Activated CD4-positive, alpha-beta memory T cell treated with anti-CD3 and anti-CD28 coated beads, Interleukin-2, amount 10 ng/mL, durations not matched to agents 7 days and 5 days (primary cell): ENCODE results near the gene MAPK8IP1. TPM values are rescaled to one million over a fixed set of nuclear protein-coding genes. Genes with fewer than 3 reads are reported as not detected.

Source experiments
- CTCF ChIA-PET: fragments of 350-600 bp; sonication (Branson Sonifier 250); formaldehyde crosslinking; loops from one replicate; lab custom pipeline; 2021; ENCODE audit warnings: antibody characterized with exemption, inconsistent platforms; lab: Charles Lee
- POLR2A ChIA-PET: fragments of 350-600 bp; sonication (Branson Sonifier 250); formaldehyde crosslinking; loops from one replicate; lab custom pipeline; 2021; ENCODE audit warnings: antibody characterized with exemption; lab: Charles Lee
- DNase-seq: peaks from one replicate; pipeline ENCODE4 v3.0.0-alpha.2; 2020
- H3K27ac Mint-ChIP-seq: one replicate; pipeline ENCODE4 v1.8.0; 2021; ENCODE audit warnings: mild to moderate bottlenecking, mixed read lengths
- H3K27me3 Mint-ChIP-seq: one replicate; pipeline ENCODE4 v1.8.0; 2021; ENCODE audit warnings: mixed read lengths
- H3K36me3 Mint-ChIP-seq: one replicate; pipeline ENCODE4 v1.8.0; 2021; ENCODE audit warnings: low read depth, mixed read lengths
- H3K4me1 Mint-ChIP-seq: one replicate; pipeline ENCODE4 v1.8.0; 2021; ENCODE audit warnings: mixed read lengths
- H3K4me3 Mint-ChIP-seq: one replicate; pipeline ENCODE4 v1.8.0; 2021; ENCODE audit warnings: mild to moderate bottlenecking, mixed read lengths
- H3K9me3 Mint-ChIP-seq: one replicate; pipeline ENCODE4 v1.8.0; 2021; ENCODE audit warnings: mixed read lengths
- total RNA-seq, 2 experiments: library from RNA; stranded (reverse); gene quantifications; one replicate each; pipeline ENCODE4 v1.2.3, GENCODE V29; 2021

Gene MAPK8IP1
- total RNA-seq, 2 experiments from 2014 or later: 0.48 to 0.50 TPM

- Mint-ChIP-seq H3K27me3 (no peaks in the 10 kb centered on the region), H3K9me3 (no peaks in the 10 kb centered on the region), H3K27ac (no peak overlapping the region), H3K4me3 (no peak overlapping the region), H3K4me1 (peaks cover 12% of the 10 kb centered on the region), H3K36me3 (peaks cover 20% of the 10 kb centered on the region)
- DNase-seq: no peak
- POLR2A ChIA-PET: interaction anchor here (0.8 to 1.8 kb wide), 2 partner anchors 18 to 161 kb away, joined by 3 to 6 read pairs; partner anchors contain the start of gene PEX16
- CTCF ChIA-PET: interaction anchor here (1.7 to 2.0 kb wide), 2 partner anchors 29 to 71 kb away, joined by 4 to 7 read pairs; no protein-coding TSS in a partner anchor
Observed at GRCh38 chr11:45935349-45936064, 50.1 kb downstream of the MAPK8IP1 start.

- peaks cover 2% of the 10 kb centered on the region for H3K4me1 Mint-ChIP-seq
- no peak overlapping the region for H3K4me3 Mint-ChIP-seq
- ChIA-PET POLR2A (interaction anchor here (1.2 to 1.8 kb wide), 2 partner anchors 18 to 19 kb away, joined by 4 to 6 read pairs; partner anchors contain the start of gene PEX16), CTCF (interaction anchor here (1.7 to 2.0 kb wide), 2 partner anchors 28 to 70 kb away, joined by 4 to 7 read pairs; no protein-coding TSS in a partner anchor)
- no peak overlapping the region for H3K27ac Mint-ChIP-seq
- H3K36me3 Mint-ChIP-seq: peaks cover 16% of the 10 kb centered on the region
- no peaks in the 10 kb centered on the region for H3K9me3 Mint-ChIP-seq
- H3K27me3 Mint-ChIP-seq: no peaks in the 10 kb centered on the region
- DNase-seq: no peak
Observed at GRCh38 chr11:45936511-45937054, 51.1 kb downstream of the MAPK8IP1 start.

GRCh38 chr11:45937916-45938315 lies 52.5 kb downstream of the MAPK8IP1 start:
- Mint-ChIP-seq H3K4me3 (no peak overlapping the region), H3K27me3 (no peaks in the 10 kb centered on the region), H3K27ac (no peak overlapping the region), H3K36me3 (peaks cover 17% of the 10 kb centered on the region), H3K4me1 (no peaks in the 10 kb centered on the region), H3K9me3 (no peaks in the 10 kb centered on the region)
- POLR2A ChIA-PET: no interaction called here
- no peak for DNase-seq
- CTCF ChIA-PET: no interaction called here

GRCh38 chr11:45939836-45940235 lies 54.4 kb downstream of the MAPK8IP1 start:
- CTCF ChIA-PET: no interaction called here
- POLR2A ChIA-PET: no interaction called here

GRCh38 chr11:45941285-45941684 lies 55.8 kb downstream of the MAPK8IP1 start:
- CTCF ChIA-PET: interaction anchor here (2.9 kb wide), 1 partner anchor 24 kb away, joined by 15 read pairs; no protein-coding TSS in a partner anchor
- Mint-ChIP-seq H3K27me3 (no peaks in the 10 kb centered on the region), H3K4me3 (no peak overlapping the region), H3K36me3 (peaks cover 21% of the 10 kb centered on the region), H3K9me3 (no peaks in the 10 kb centered on the region), H3K4me1 (no peaks in the 10 kb centered on the region), H3K27ac (no peak overlapping the region)
- DNase-seq: no peak
- POLR2A ChIA-PET: interaction anchor here (0.9 kb wide), 1 partner anchor 11 kb away, joined by 3 read pairs; no protein-coding TSS in a partner anchor

More at GRCh38 chr11:45939836-45940235, 54.4 kb downstream of the MAPK8IP1 start:
- Mint-ChIP-seq H3K4me3 (no peak overlapping the region), H3K4me1 (no peaks in the 10 kb centered on the region), H3K27ac (no peak overlapping the region), H3K9me3 (no peaks in the 10 kb centered on the region), H3K27me3 (no peaks in the 10 kb centered on the region), H3K36me3 (peaks cover 12% of the 10 kb centered on the region)
- no peak for DNase-seq

GRCh38 chr11:45942381-45942780 lies 56.9 kb downstream of the MAPK8IP1 start:
- H3K27me3 Mint-ChIP-seq: no peaks in the 10 kb centered on the region
- no peaks in the 10 kb centered on the region for H3K4me1 Mint-ChIP-seq
- H3K36me3 Mint-ChIP-seq: peaks cover 22% of the 10 kb centered on the region
- POLR2A ChIA-PET: interaction anchor here (1.0 to 1.1 kb wide), 2 partner anchors 13 to 25 kb away, joined by 3 read pairs; partner anchors contain the start of gene PEX16
- H3K27ac Mint-ChIP-seq: no peak overlapping the region
- H3K4me3 Mint-ChIP-seq: no peak overlapping the region
- CTCF ChIA-PET: interaction anchor here (2.9 kb wide), 1 partner anchor 23 kb away, joined by 15 read pairs; no protein-coding TSS in a partner anchor
- DNase-seq: no peak
- no peaks in the 10 kb centered on the region for H3K9me3 Mint-ChIP-seq

- POLR2A ChIA-PET: no interaction called here
- no peak for DNase-seq
- H3K9me3 Mint-ChIP-seq: no peaks in the 10 kb centered on the region
- no peak overlapping the region for H3K27ac Mint-ChIP-seq
- peaks cover 37% of the 10 kb centered on the region for H3K36me3 Mint-ChIP-seq
- CTCF ChIA-PET: interaction anchor here (1.1 kb wide), 1 partner anchor 20 kb away, joined by 3 read pairs; no protein-coding TSS in a partner anchor
- no peaks in the 10 kb centered on the region for H3K27me3 Mint-ChIP-seq
- H3K4me1 Mint-ChIP-seq: no peaks in the 10 kb centered on the region
- H3K4me3 Mint-ChIP-seq: no peak overlapping the region
Observed at GRCh38 chr11:45945397-45945999, 60.0 kb downstream of the MAPK8IP1 start.

GRCh38 chr11:45947885-45948284 lies 62.4 kb downstream of the MAPK8IP1 start:
- Mint-ChIP-seq H3K27ac (no peak overlapping the region), H3K36me3 (peaks cover 39% of the 10 kb centered on the region), H3K9me3 (no peaks in the 10 kb centered on the region), H3K4me1 (no peaks in the 10 kb centered on the region), H3K27me3 (no peaks in the 10 kb centered on the region), H3K4me3 (no peak overlapping the region)
- no peak for DNase-seq
- POLR2A ChIA-PET: no interaction called here
- CTCF ChIA-PET: interaction anchor here (0.6 to 5.8 kb wide), 2 partner anchors 9 to 17 kb away, joined by 4 to 40 read pairs; no protein-coding TSS in a partner anchor

- POLR2A ChIA-PET: no interaction called here
- no peaks in the 10 kb centered on the region for H3K4me1 Mint-ChIP-seq
- H3K27ac Mint-ChIP-seq: no peak overlapping the region
- H3K27me3 Mint-ChIP-seq: no peaks in the 10 kb centered on the region
- CTCF ChIA-PET: interaction anchor here (0.6 to 5.8 kb wide), 2 partner anchors 9 to 17 kb away, joined by 4 to 40 read pairs; no protein-coding TSS in a partner anchor
- no peak overlapping the region for H3K4me3 Mint-ChIP-seq
- peaks cover 39% of the 10 kb centered on the region for H3K36me3 Mint-ChIP-seq
- H3K9me3 Mint-ChIP-seq: no peaks in the 10 kb centered on the region
- no peak for DNase-seq
Observed at GRCh38 chr11:45948356-45948755, 62.9 kb downstream of the MAPK8IP1 start.

GRCh38 chr11:45949992-45950407 lies 64.5 kb downstream of the MAPK8IP1 start:
- H3K27ac Mint-ChIP-seq: no peak overlapping the region
- POLR2A ChIA-PET: no interaction called here
- no peaks in the 10 kb centered on the region for H3K27me3 Mint-ChIP-seq
- H3K4me3 Mint-ChIP-seq: no peak overlapping the region
- no peak for DNase-seq
- CTCF ChIA-PET: interaction anchor here (0.8 to 5.8 kb wide), 2 partner anchors 15 to 56 kb away, joined by 3 to 40 read pairs; no protein-coding TSS in a partner anchor
- no peaks in the 10 kb centered on the region for H3K4me1 Mint-ChIP-seq
- peaks cover 34% of the 10 kb centered on the region for H3K36me3 Mint-ChIP-seq
- H3K9me3 Mint-ChIP-seq: no peaks in the 10 kb centered on the region
